ENCODE results near the gene PLA2G1B.

The PLA2G1B gene

DNA sequence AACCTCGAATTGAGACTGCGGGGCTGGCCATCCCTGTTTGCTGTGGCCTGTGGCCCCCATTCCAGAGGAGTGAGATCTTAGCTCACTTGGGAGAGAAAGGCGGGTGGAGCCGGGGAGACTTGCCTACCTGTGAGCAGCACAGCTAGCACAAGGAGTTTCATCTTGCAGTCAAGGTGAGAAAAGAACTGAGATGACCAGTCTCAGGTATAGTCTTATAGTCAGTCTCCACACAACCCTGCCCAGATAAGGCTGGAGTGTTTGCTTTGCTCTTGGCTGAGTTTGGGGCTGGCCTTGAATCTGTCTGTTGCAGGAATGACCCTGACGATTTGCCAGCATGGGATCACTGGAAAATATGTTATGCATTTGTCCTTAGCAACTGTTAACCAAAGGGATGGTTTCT is at the start of gene PLA2G1B:
TSS of gene PLA2G1B (minus strand) at position 187 of the 400 bp plus-strand sequence. CDS start at position 161, 26 bp downstream.
- no peak for DNase-seq (ENCODE audit: low read depth)

- no peak for DNase-seq (ENCODE audit: low read depth)
Observed at GRCh38 chr12:120376934-120377572, 49.5 kb upstream of the PLA2G1B start.

DNA sequence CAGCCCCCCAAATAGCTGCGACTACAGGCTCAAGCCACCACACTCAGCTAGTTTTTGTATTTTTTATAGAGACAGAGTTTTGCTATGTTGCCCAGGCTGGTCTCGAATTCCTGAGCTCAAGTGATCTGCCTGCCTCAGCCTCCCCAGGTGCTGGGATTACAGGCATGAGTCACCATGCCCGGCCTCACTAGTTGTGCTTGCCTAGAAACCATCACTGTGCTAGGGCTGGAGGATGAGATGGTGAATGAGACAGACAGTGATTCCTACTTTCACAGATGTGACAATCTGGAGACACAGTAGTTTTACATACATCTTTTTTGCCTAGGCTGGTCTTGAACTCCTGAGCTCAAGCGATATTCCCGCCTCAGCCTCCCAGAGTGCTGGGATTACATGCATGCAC is 48.8 kb upstream of the PLA2G1B start:
- DNase-seq (ENCODE audit: low read depth), result no peak

GRCh38 chr12:120376009-120376408 is 48.4 kb upstream of the PLA2G1B start:
- DNase-seq (ENCODE audit: low read depth), result no peak

GRCh38 chr12:120373683-120374082 is 46.1 kb upstream of the PLA2G1B start:
- DNase-seq (ENCODE audit: low read depth), result no peak

DNA sequence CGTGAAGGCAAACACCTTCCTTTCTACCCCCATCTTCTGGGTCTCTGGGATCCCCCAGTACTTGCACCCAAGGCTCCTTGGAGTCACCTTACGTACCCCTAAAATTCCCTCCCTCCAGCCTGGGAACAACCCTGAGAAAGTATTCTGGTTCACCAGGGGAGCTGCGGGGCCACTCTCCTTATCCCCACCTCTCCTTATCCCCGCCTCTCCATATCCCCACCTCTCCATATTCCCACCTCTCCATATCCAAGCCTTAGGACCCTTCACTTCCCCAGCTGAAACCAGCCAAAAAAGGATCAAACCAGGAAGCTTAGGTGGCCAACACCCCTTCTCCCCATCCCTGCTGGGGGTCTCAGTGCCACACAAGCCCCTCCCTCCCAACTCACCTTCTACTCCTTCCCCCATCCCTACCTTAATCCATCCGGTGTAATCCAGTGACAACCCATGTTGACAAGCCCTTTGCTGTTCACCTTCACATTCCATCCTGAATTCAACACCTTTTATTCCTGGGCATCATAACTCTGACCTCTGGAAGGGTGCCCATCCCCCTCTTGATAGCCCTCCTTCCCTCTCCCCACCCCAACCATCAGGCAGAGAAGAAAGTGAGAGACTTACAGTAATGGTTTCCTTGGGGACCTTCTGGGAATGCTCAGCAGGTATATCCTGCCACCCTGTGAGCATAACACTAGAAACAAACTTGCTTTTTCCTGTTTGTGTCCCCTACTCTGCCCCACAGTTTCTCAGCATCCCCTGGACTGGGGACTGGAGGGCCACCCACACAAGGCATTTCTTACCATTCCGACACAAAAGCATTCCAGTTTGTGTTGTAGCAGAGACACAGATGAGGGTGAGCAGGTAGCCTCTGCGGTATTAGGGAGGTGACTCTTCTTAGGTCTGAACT is 43.0 kb upstream of the PLA2G1B start:
- no peak for DNase-seq (ENCODE audit: low read depth)

- DNase-seq (ENCODE audit: low read depth), result no peak
Observed at GRCh38 chr12:120369603-120370342, 42.2 kb upstream of the PLA2G1B start.

DNA sequence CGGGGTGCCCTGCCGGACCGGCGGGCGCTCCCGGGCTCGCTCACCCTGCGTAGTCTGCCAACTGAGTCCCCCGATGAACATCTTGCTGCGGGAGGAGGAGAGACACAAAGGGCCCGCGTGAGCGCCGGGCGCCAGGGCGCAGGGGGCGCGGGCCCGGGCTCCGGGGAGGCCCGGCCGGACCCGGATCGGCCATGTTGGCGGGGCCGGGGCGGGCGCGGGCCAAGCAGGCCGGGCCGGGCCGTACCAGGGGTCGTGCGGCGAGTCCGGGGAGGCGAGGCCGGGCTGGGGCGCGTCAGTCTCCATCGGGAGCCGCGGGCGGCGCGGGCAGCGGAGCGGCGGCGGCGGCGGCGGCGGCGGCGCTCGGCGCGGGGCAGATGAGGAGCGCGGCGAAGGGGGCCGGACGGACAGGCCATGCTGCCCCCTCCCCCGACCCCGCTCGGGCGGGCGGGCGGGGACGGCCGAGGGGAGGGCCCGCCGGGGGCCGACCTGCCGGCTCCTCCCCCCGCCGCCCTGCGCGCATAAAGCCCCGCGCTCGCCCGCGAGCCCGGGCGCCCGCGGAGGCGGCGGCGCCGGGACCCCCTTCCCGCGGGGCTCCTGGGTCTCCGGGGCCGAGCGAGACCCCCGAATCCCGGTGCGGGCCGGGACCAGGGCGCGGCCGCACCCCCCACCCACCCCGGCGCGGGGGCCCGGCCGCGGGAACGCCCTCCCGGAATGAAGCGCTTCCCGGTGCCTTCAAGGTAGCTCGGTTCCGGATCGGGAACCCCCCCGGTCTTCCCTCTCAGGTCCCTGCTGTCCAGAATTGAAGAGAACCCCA is 41.4 kb upstream of the PLA2G1B start, which contains the start of gene MSI1:
TSS of gene MSI1 (minus strand) at position 376 of the 814 bp plus-strand sequence. CDS start at position 303, 73 bp downstream.
- no peak for DNase-seq (ENCODE audit: low read depth)

GRCh38 chr12:120367924-120368788 is 40.6 kb upstream of the PLA2G1B start:
- peak; percentile 18 for DNase-seq (ENCODE audit: low read depth)

DNA sequence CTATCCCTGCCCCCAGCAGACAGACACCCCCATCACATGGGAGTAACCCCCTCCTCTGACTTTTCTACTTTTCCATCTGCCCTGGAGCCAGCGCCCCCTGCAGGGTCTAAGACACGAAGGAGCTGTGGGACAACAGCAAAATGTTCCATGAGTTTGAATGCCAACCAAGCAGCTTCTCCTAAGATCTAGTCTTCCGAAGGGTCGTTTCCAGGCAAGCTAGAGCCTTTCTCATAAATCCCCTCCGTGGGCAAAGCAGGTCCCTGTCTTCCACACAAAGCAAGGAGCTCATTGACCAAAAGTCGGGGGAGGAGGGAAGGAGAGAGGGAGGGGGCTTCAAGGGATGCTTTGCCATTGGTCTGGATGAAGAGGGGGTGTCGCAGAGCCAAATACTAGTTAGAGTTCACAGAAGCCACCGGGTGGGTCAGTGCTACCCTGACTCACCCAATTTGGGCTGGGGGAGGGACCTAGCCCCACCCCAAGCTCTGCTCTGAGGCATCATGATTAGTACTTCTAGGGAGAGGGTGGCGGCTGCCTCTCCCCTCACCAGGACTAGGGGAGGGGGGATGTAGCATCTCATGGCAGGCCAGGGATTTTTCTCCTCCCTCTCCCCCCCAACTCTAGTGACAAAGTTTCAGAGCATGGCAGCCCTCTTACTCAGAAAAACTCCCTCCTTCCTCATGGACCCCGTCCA is 39.8 kb upstream of the PLA2G1B start:
- no peak for DNase-seq (ENCODE audit: low read depth)

DNA sequence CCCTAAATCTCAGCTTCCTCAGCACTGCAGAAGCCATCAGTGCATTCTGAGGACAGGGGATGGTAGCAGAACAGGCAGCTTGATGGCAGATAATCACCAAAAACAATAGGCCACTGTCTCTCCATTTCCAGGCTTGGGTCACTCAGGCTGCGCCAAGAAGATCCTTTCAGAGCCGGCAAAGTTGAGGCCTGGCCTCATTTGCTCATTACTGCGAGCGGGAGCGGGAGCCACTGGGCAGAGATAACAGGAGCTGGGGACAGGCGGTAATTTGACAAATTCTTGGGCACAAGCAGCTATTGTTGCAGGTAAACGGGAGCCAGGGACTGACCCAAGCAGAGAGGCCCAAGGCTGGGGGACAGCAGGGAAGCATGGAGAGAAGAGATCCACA is 39.3 kb upstream of the PLA2G1B start:
- no peak for DNase-seq (ENCODE audit: low read depth)

DNA sequence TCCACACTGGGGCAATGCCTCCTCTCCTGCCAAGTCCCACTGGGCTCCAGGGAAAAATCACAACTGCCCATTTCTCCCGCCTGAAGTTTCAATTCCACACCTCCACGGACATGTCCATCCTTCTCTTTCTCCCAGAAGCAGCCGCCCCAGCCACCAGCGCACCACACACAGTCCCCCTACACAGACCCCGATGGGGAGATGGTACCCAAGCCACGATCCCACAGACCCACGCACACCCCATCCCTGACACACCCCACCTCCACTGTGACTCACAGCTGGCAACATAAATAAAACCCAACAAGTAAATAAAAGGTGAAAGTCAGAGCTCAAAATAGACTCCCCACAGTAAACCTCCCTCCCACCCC is 38.7 kb upstream of the PLA2G1B start:
- no peak for DNase-seq (ENCODE audit: low read depth)

- no peak for DNase-seq (ENCODE audit: low read depth)
Observed at GRCh38 chr12:120365675-120366340, 38.2 kb upstream of the PLA2G1B start.

GRCh38 chr12:120364487-120364886 is 36.9 kb upstream of the PLA2G1B start:
- no peak for DNase-seq (ENCODE audit: low read depth)

- DNase-seq (ENCODE audit: low read depth), result no peak
Observed at GRCh38 chr12:120363274-120363855, 35.8 kb upstream of the PLA2G1B start.

DNA sequence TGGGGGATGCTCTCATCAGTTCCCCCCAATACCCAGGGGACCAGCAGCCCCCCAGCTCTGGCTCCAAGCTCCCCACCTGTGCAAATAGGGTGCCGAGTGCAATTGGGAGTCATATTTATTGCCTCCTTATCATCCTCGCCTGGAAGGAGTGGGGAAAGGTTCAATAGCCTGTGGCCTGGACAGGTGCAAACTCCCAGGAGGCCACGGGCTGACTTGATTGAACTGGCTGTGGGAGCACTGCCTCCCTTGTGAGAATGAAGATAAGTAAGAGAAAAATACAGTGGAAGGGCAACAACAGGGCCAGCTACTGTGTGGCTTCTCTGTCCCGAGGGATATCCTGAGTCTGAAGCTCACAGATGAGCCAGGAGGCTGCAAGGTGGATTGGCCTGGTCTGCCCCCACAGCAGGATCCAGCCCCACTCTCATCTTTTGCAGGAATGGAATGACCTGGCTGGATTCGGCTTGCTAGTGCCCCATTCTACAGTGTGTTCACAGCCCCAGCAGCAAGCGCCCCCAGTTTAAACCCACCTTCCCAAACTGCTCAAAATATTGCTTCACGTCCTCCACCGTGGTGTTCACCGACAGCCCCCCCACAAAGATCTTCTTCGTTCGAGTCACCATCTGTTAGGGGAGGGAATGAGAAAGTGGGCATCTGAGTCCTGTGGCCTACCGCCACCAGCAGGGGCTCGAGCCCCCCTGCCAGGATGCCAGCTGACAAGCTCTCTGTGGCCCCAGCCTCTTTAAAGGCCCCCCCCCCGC is 35.1 kb upstream of the PLA2G1B start:
- no peak for DNase-seq (ENCODE audit: low read depth)

DNA sequence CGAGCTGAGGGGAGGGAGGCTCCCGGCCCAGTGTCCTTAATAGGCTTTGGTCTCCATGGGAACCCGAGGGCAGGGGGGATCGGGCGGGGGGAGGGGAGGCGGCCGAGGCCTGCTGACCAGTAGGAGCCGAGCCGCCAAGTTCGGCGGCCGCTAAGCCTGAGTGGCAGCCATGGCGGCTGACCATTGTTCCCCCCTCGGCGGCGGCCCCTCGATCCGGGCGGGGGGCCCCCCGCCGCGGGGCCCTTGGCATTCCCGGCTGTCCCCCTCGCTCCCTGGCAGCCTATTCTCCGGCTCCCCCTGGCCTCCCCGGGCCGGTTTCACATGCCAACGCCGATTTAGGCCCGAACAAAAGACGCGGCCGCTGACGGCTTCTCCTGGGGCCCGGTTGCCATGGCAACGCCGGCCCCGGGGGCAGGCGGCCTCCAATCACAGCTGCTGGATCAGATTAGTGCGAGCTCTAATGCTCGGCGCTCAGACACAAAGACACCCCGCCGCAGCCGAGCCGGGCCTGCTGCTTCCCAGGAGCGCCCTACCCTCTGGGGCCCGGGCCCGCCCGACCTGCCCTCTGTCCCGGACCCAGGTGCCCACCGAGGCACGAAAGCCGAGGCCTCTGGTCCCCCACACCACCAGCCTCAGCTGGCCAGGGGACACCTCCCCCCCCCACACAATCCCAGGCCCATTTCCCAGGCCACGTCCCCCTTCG is 34.1 kb upstream of the PLA2G1B start:
- DNase-seq (ENCODE audit: low read depth), result no peak

GRCh38 chr12:120359128-120359527 is 31.5 kb upstream of the PLA2G1B start:
- DNase-seq (ENCODE audit: low read depth), result no peak

Data from stimulated activated CD8-positive, alpha-beta memory T cell treated with anti-CD3 and anti-CD28 coated beads, Interleukin-7, amount 100 ng/mL, for 24 hours (primary cell).